Activated T-helper 1 cell treated with anti-CD3 and anti-CD28 coated beads, Interleukin-2, amount 50 U/mL, for 16 hours (primary cell): ENCODE results near the gene CTNNA3.
"Not testable (repeated sequence)": the region's sequence is repeated elsewhere in the genome, so short reads cannot be mapped to it uniquely, and the experiment has no call there.

Source experiments
- DNase-seq, 2 donors: peaks; one replicate each; pipeline ENCODE4 v3.0.0-alpha.2; 2020; ENCODE audit warnings: low read depth in 1 of 2, low spot score in 1 of 2

The CTNNA3 gene

DNA sequence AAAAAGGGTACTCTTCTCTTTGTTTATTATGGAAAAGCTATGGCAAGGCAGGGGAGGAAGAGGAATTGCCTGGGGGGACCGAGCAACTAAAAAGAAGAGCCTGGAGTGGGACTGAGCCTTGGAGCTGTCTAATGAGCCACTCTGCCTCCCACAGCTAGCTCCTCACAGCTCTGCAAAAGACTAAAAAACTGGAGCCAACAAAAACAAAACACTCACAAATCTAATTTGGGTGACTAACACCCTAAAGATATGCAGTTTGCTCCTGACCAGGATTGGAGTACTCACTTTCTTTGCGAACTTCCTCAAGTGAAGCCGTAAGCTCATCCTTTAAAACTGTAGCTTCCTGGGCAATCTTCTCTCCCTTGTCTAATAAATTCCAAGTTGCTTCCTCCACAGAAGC lies 89.4 kb downstream of the CTNNA3 start:
- DNase-seq: no peak

DNA sequence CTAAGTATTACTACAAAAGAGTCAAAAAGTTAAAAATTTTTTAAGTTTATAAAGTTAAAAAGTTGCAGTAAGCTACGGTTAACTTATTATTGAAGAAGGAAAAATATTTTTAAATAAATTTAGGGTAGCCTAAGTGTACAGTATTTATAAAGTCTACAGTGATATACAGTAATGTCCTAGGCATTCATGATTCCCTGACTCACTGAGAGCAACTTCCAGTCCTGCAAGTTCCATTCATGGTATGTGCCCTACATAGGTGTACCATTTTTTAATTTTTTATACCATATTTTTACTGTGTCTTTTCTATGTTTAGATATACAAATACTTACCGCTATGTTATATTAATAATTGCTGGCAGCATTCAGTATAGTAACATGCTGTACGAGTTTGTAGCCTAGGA lies 92.3 kb downstream of the CTNNA3 start:
- DNase-seq: no peak

DNA sequence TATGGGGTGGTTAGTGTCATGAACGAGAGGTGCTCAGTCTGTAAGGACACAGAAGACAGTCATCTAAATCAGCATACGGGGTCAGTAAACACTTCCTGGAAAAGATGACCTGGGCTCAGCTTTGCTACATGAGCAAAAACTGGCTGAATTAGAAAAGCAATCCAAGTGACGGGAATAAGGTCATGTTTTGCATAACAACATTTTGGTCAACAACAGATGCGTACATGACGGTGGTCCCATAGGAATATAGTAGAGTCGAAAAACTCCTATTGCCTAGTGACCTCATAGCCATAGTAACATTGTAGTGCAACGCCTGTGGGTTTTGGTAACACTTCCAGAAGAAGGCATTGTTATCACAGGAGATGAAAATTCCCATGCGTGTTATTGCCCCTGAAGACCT lies 92.9 kb downstream of the CTNNA3 start:
- DNase-seq: no peak

- no peak for DNase-seq
Observed at GRCh38 chr10:67602268-67602950, 93.6 kb downstream of the CTNNA3 start.

DNA sequence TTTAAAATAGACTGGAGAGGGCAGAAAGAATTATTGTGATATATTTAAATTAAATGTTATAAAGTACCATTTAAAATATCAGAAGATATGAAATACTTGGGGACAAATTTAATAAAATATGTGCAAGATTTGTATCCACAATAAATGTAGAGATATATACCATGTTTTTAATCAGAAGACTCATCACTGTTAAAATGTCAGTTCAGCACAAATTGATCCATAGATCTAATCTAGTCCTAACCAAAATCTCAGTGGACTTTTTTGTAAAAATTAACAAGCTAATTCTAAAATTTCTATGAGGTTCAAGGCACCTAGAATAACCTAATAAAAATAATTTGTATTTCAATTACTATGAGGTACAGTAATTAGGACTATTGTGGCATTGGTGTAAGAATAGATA lies 96.4 kb downstream of the CTNNA3 start:
- DNase-seq: no peak

- no peak for DNase-seq
Observed at GRCh38 chr10:67596641-67597040, 99.4 kb downstream of the CTNNA3 start.

DNA sequence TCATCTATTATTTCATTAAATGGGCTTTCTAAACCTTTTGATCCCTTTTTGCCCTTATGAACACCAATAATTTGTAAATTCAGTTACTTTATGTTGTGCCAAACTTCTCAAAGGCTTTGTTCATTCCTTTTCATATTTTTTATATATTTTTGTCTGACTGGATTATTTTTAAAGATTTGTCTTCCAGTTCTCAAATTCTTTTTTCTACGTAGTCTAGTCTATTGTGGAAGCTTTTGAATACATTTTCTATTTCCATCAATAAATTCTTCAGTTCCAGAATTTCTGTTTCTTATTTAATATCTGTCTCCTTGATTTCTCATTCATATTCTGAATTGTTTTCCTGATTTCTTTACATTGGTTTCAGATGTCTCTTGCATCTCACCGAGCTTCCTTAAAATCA lies 108.2 kb downstream of the CTNNA3 start:
- DNase-seq: no peak

GRCh38 chr10:67575532-67575931 lies 120.5 kb downstream of the CTNNA3 start:
- DNase-seq: no peak

DNA sequence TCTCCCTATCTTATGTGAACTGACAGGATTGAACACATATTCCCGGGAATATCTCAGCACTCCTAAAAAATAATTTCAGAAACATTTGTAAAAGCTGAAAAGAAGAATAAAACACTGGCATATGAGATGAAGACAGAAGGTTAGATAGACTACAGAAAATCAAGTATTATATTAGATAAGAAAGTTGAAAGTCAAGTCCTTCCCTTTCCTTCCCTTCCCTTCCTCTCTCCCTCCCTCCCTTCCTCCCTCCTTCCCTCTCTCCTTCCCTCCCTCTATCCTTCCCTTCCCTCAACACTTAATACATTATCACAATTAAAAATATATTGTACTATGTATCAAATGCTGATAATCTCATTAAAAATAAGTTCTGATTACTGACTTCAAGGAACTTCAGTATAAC lies 122.5 kb downstream of the CTNNA3 start:
- no peak for DNase-seq

DNA sequence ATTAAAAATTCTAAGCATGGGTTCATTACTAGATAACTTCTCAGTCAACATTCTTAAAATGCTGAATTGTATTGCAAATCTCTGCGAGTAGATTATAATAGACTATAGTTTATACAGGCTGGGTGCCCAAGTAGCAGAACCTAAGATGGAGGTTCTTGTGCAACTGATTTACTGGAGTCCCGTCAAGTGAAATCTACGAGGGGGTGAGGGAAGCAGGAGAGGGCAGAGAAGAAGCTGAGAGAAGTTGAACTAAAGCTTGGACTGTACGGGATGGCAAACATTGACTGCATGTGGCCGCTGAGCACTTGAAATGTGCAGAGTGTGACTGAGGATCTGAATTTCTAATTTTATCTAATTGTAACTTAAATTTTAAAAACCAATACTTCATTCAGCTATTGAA lies 124.5 kb downstream of the CTNNA3 start:
- DNase-seq: no peak

GRCh38 chr10:67558311-67558710 lies 137.7 kb downstream of the CTNNA3 start:
- DNase-seq: not testable (repeated sequence)

GRCh38 chr10:67553254-67553653 lies 142.7 kb downstream of the CTNNA3 start:
- no peak for DNase-seq

GRCh38 chr10:67550838-67551402 lies 145.1 kb downstream of the CTNNA3 start:
- no peak for DNase-seq

GRCh38 chr10:67550046-67550445 lies 145.9 kb downstream of the CTNNA3 start:
- no peak for DNase-seq

DNA sequence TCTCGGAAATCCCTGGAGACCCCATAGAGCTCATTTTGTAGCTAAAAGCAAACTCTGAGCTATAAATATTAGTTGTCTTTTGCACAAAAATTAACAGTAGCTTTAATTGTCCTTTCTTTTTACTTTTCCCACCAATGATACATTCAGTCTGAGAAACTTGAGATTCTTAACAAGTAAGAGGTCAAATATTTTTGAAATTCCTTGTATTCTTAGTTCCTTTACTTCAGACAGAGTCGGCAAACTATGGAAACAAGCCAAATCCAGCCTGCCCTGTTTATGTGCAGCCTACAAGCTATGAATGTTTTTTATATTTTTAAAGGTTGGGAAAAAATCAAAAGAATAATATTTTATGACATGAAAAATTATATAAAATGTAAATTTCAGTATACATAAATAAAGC lies 146.6 kb downstream of the CTNNA3 start:
- no peak for DNase-seq

DNA sequence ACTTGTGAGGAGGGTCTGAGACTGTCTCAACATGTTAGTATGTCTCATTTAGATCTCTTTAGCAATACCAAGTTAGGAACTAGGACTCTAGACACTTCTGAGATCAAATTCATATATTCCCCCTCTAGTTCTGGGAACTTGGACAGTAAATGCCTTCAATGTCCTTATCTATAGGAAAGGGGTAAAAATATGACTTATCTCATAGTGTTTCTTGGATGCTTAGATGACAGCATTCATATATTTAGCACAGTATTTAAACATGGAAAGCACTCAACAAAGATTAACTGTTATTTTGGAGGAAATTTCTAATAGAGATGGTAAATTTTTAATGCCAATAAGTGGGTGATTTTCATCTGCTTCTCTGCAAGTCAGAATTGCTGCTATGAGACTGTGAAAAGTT lies 154.6 kb downstream of the CTNNA3 start:
- no peak for DNase-seq

- no peak for DNase-seq
Observed at GRCh38 chr10:67539312-67539711, 156.7 kb downstream of the CTNNA3 start.

- DNase-seq: no peak
Observed at GRCh38 chr10:67537906-67538305, 158.1 kb downstream of the CTNNA3 start.

GRCh38 chr10:67533376-67533775 lies 162.6 kb downstream of the CTNNA3 start:
- DNase-seq: no peak

DNA sequence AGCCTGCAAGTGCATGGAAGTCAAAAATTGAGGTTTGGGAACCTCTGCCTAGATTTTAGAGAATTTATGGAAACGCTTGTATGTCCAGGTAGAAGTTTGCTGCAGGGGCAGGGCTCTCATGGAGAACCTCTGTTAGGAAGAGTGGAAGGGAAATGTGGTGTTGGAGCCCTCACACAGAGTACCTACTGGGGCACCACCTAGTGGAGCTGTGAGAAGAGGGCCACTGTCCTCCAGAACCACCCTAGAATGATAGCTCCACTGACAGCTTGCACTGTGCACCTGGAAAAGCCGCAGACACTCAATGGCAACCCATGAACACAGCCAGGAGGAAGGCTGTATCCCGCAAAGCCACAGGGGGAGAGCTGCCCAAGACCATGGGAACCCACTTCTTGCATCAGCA lies 165.0 kb downstream of the CTNNA3 start:
- DNase-seq: not testable (repeated sequence)

DNA sequence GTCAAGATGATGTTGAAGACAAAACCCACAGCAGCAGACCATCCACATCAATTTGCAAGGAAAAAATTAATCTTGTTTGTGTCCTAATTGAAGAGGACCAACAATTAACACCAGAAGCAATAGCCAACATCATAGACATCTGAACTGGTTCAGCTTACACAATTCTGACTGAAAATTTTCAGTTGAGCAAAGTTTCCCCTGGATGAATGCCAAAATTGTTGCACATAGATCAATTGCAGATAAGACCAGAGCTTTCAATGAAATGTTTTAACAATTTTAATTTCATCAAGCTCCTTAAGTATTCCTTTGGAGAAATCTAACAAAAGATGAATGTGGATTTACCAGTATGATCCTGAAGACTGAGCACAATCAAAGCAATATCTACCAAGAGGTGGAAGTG lies 168.6 kb downstream of the CTNNA3 start:
- DNase-seq: no peak

- DNase-seq: no peak
Observed at GRCh38 chr10:67521546-67521945, 174.4 kb downstream of the CTNNA3 start.

DNA sequence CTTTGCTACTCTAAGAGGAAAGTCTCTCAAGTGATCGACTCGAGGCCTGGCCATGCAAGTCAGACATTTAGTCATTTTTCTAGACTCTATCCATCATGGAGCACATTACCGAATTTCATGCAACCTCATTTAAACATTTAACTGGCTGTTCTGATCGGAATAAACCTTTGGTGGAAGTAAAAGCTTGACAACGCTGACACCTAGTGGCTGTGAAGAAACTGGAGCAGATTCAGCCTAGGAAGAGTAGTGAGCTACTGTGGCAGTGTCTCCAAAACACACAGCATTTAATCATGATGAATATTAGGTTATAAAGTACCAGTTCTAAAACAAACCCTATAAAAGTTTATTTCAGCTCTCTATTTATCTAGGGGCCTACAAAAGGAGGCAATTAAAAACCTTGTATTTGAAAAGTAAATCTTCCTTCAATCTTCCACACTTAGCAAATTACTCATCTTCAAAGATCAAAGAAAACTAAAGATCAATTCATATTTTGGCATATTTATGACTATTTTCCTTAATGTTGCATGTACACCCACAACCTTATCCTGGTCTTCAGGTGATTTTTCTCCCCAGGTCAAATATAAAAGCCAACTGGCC lies 175.0 kb downstream of the CTNNA3 start:
- DNase-seq: peak in 1 of 2 donors; percentile 0
